Measurements from ENCODE around the gene THAP5. TPM values are rescaled to one million over a fixed set of nuclear protein-coding genes. Genes with fewer than 3 reads are reported as not detected.

THAP5 gene
- total and polyA plus RNA-seq, 4 donors = 11.3 to 29.9 (median 15.5) TPM

- TF ChIP-seq REST (IDR thresholded peaks at IDR 0.05) = no peak
Measured at GRCh38 chr7:108580298-108580697, 10.8 kb upstream of the THAP5 start (continued).

- H3K4me3 ChIP-seq (ENCODE audit: low read depth in 1 of 3, low read length in 3 of 3) = no peak overlapping the region
- no peak for DNase-seq (ENCODE audit: low spot score)
- H3K27ac ChIP-seq (ENCODE audit: low read depth in 1 of 2, low read length in 2 of 2) = no peak overlapping the region
- H3K9ac ChIP-seq (ENCODE audit: low read depth in 1 of 2, low read length in 2 of 2) = no peak overlapping the region
- H3K27me3 ChIP-seq (ENCODE audit: control insufficient read depth in 4 of 4, insufficient read depth in 4 of 4, low read length in 3 of 4) = no peaks in the 10 kb centered on the region
- H3K4me1 ChIP-seq (ENCODE audit: control insufficient read depth in 4 of 4, insufficient read depth in 4 of 4, low read length in 3 of 4) = peaks cover 0 to under 1% (median 0%) of the 10 kb centered on the region in 4 donors
- H3K9me3 ChIP-seq (ENCODE audit: control insufficient read depth in 4 of 4, low read length in 3 of 4) = peaks cover 0 to 12% (median 5%) of the 10 kb centered on the region in 4 donors
- peaks cover 6 to 28% (median 21%) of the 10 kb centered on the region in 4 donors for H3K36me3 ChIP-seq (ENCODE audit: control insufficient read depth in 4 of 4, insufficient read depth in 3 of 4, low read depth in 1 of 4, low read length in 3 of 4)
- TF ChIP-seq RXRA (IDR thresholded peaks at IDR 0.05) (no peak), RAD21 (IDR thresholded peaks at IDR 0.05) (no peak), HNF4G (IDR thresholded peaks at IDR 0.05) (no peak), EGR1 (IDR thresholded peaks at IDR 0.05; ENCODE audit: low read depth in 2 of 2) (no peak)
- 98% methylated on average over 7 of the region's 7 CpGs for WGBS
Measured at GRCh38 chr7:108578937-108579336, 9.4 kb upstream of the THAP5 start.

DNA sequence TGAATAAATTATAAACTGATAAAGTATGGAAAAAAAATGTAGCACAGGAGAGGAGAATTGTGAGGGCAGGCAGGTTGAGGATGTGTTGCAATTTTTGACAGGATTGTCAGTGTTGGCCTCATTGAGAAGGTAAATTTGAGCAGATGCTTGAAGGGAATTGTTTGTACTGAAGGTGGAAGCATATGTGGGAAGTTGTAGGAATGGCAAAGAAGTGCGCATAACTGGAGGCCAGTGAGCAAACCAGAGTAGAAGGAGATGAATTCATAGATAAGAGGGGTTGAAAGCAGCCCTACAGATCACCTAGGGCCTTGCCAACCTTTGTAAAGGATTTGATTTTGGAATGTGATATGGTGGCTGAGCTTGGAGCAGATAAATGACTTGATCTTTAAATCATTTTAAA, 6.6 kb upstream of the THAP5 start:
- Histone ChIP-seq H3K27ac (ENCODE audit: low read depth in 1 of 2, low read length in 2 of 2) (no peak overlapping the region), H3K9me3 (ENCODE audit: control insufficient read depth in 4 of 4, low read length in 3 of 4) (peaks cover 0 to 12% (median 5%) of the 10 kb centered on the region in 4 donors), H3K4me3 (ENCODE audit: low read depth in 1 of 3, low read length in 3 of 3) (no peak overlapping the region), H3K27me3 (ENCODE audit: control insufficient read depth in 4 of 4, insufficient read depth in 4 of 4, low read length in 3 of 4) (no peaks in the 10 kb centered on the region), H3K9ac (ENCODE audit: low read depth in 1 of 2, low read length in 2 of 2) (no peak overlapping the region), H3K36me3 (ENCODE audit: control insufficient read depth in 4 of 4, insufficient read depth in 3 of 4, low read depth in 1 of 4, low read length in 3 of 4) (peaks cover 8 to 41% (median 28%) of the 10 kb centered on the region in 4 donors), H3K4me1 (ENCODE audit: control insufficient read depth in 4 of 4, insufficient read depth in 4 of 4, low read length in 3 of 4) (peaks cover 2 to 13% (median 11%) of the 10 kb centered on the region in 4 donors)
- 100% methylated on average over 1 of the region's 1 CpG for WGBS
- TF ChIP-seq GABPA (IDR thresholded peaks at IDR 0.05 in 1 of 2, conservative IDR thresholded peaks at IDR 0.05 in 1 of 2) (no peak), REST (IDR thresholded peaks at IDR 0.05) (no peak), JUND (IDR thresholded peaks at IDR 0.05) (no peak), FOXA1 (IDR thresholded peaks at IDR 0.05) (no peak), HNF4G (IDR thresholded peaks at IDR 0.05) (no peak), RAD21 (IDR thresholded peaks at IDR 0.05) (no peak), TAF1 (conservative IDR thresholded peaks at IDR 0.05) (no peak), YY1 (IDR thresholded peaks at IDR 0.05) (no peak), HNF4A (conservative IDR thresholded peaks at IDR 0.05) (no peak), RXRA (IDR thresholded peaks at IDR 0.05) (no peak), SP1 (IDR thresholded peaks at IDR 0.05) (no peak), EGR1 (IDR thresholded peaks at IDR 0.05; ENCODE audit: low read depth in 2 of 2) (no peak)
- TF ChIP-seq, protein P1, sequence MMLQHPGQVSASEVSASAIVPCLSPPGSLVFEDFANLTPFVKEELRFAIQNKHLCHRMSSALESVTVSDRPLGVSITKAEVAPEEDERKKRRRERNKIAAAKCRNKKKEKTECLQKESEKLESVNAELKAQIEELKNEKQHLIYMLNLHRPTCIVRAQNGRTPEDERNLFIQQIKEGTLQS (IDR thresholded peaks at IDR 0.05) = no peak
- TF ChIP-seq, protein P2, sequence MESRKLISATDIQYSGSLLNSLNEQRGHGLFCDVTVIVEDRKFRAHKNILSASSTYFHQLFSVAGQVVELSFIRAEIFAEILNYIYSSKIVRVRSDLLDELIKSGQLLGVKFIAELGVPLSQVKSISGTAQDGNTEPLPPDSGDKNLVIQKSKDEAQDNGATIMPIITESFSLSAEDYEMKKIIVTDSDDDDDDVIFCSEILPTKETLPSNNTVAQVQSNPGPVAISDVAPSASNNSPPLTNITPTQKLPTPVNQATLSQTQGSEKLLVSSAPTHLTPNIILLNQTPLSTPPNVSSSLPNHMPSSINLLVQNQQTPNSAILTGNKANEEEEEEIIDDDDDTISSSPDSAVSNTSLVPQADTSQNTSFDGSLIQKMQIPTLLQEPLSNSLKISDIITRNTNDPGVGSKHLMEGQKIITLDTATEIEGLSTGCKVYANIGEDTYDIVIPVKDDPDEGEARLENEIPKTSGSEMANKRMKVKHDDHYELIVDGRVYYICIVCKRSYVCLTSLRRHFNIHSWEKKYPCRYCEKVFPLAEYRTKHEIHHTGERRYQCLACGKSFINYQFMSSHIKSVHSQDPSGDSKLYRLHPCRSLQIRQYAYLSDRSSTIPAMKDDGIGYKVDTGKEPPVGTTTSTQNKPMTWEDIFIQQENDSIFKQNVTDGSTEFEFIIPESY (IDR thresholded peaks at IDR 0.05) = no peak
- TF ChIP-seq, protein P3, sequence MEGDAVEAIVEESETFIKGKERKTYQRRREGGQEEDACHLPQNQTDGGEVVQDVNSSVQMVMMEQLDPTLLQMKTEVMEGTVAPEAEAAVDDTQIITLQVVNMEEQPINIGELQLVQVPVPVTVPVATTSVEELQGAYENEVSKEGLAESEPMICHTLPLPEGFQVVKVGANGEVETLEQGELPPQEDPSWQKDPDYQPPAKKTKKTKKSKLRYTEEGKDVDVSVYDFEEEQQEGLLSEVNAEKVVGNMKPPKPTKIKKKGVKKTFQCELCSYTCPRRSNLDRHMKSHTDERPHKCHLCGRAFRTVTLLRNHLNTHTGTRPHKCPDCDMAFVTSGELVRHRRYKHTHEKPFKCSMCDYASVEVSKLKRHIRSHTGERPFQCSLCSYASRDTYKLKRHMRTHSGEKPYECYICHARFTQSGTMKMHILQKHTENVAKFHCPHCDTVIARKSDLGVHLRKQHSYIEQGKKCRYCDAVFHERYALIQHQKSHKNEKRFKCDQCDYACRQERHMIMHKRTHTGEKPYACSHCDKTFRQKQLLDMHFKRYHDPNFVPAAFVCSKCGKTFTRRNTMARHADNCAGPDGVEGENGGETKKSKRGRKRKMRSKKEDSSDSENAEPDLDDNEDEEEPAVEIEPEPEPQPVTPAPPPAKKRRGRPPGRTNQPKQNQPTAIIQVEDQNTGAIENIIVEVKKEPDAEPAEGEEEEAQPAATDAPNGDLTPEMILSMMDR (IDR thresholded peaks at IDR 0.05; ENCODE audit: low read depth, low read length, missing input control) = no peak
- TF ChIP-seq, protein P4, sequence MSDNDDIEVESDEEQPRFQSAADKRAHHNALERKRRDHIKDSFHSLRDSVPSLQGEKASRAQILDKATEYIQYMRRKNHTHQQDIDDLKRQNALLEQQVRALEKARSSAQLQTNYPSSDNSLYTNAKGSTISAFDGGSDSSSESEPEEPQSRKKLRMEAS (IDR thresholded peaks at IDR 0.05) = no peak
- no peak for DNase-seq (ENCODE audit: low spot score)
